Sigmoid colon (tissue), 7 donors: Measurements from ENCODE around the gene F13A1. TPM values are rescaled to one million over a fixed set of nuclear protein-coding genes. Genes with fewer than 3 reads are reported as not detected.

ENCODE experiments used
- DNase-seq: peaks from one replicate; pipeline ENCODE4 v3.0.0-alpha.2; 2019
- H3K27ac ChIP-seq, 4 donors: fragments of 200-600 bp; sonication (generic); one replicate each; pipeline ENCODE4 v1.5.1; 2016 to 2019; ENCODE audit warnings: mild to moderate bottlenecking in 1 of 4
- H3K27me3 ChIP-seq, 3 donors: fragments of 200-600 bp; sonication (generic); one replicate each; pipeline ENCODE4 v1.5.1; 2019; ENCODE audit warnings: mild to moderate bottlenecking in 1 of 3
- H3K36me3 ChIP-seq, 4 donors: fragments of 200-600 bp; sonication (generic); one replicate each; pipeline ENCODE4 v1.5.1; 2016 to 2019
- H3K4me1 ChIP-seq, 4 donors: fragments of 200-600 bp; sonication (generic); one replicate each; pipeline ENCODE4 v1.5.1; 2017 to 2019
- H3K4me3 ChIP-seq, 4 donors: fragments of 200-600 bp; sonication (generic); one replicate each; pipeline ENCODE4 v1.5.1; 2017 to 2019; ENCODE audit warnings: mild to moderate bottlenecking in 2 of 4, moderate library complexity in 1 of 4
- H3K9me3 ChIP-seq, 4 donors: fragments of 200-600 bp in 3 of 4; sonication (generic) in 3 of 4; one replicate each; pipeline versions ENCODE4 v1.5.1 to v1.6.1; 2013 to 2019
- EP300 ChIP-seq, 4 donors: sonication (generic); formaldehyde crosslinking; IDR thresholded peaks; one replicate each; pipeline ENCODE4 v1.6.1; 2017; ENCODE audit warnings: antibody characterized with exemption in 4 of 4
- POLR2A ChIP-seq, 2 donors: fragments of 450-650 bp; IDR thresholded peaks; one replicate each; pipeline ENCODE4 v1.6.1; 2016; ENCODE audit warnings: antibody characterized with exemption in 2 of 2, mild to moderate bottlenecking in 2 of 2, moderate library complexity in 2 of 2
- POLR2AphosphoS5 ChIP-seq, 4 donors: sonication (generic); formaldehyde crosslinking; IDR thresholded peaks; one replicate each; pipeline ENCODE4 v1.6.1; 2017; ENCODE audit warnings: antibody characterized with exemption in 4 of 4
- WGBS, 2 donors: extraction: QIAGEN DNeasy Blood & Tissue Kit; methylation state at CpG; one replicate each; pipeline ENCODE4 v1.1.7; 2013; 5-methylcytosine and 5-hydroxymethylcytosine counted together
- intact Hi-C: fragments of 100-400 bp; cut with DNase I; formaldehyde crosslinking; loops from one replicate; pipeline ENCODE4 v1.15.1; 2023
- polyA plus RNA-seq, 3 donors: library from polyadenylated mRNA; stranded (reverse); fragments of 200-250 nt; gene quantifications; one replicate each; pipeline ENCODE4 v1.2.3, GENCODE V29; 2013
- total RNA-seq, 4 donors: library from RNA; depleted of rRNA; stranded (reverse); fragments of >200 nt; gene quantifications; one replicate each; pipeline ENCODE4 v1.1.0, GENCODE V29; 2016
- TF ChIP-seq, protein P1 (sequence below), 4 experiments: fragments of 450-650 bp in 3 of 4; fragments of 200-600 bp in 1 of 4; IDR thresholded peaks; one replicate each; pipeline ENCODE4 v1.5.1; 2016 to 2019; ENCODE audit warnings: antibody characterized with exemption in 4 of 4, mild to moderate bottlenecking in 3 of 4, moderate library complexity in 2 of 4
- donor health status: healthy with polysubstance abuse.
- donor health status: Bipolar disorder and iron deficiency.
- donor health status: healthy.

The F13A1 gene
- total and polyA plus RNA-seq, 7 donors = 14.1 to 196 (median 47.9) TPM

DNA sequence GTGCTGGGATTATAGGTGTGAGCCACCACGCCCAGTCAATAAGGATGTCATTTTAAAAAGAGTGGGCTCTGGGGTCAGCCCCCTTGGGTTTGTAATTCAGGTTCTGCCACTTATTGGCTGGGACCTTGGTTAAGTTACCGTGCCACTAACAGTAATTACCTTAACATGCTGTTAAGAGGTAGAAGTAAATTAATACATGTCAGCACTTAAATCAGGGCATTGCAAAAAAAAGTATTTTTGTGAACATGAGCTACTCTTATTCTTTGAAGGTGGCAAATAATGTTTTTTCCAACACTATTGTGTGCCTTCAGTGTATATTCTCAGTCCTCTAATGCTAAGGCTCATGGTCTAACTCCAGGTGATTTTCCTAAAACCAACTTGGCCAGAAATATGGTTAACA is 109.5 kb downstream of the F13A1 start:
- no peak for DNase-seq
- intact Hi-C loops = no loop called here
- H3K9me3 ChIP-seq = peaks cover 0 to 7% (median 0%) of the 10 kb centered on the region in 4 donors
- no peaks in the 10 kb centered on the region for H3K4me1 ChIP-seq
- no peak overlapping the region for H3K27ac ChIP-seq
- H3K4me3 ChIP-seq = no peak overlapping the region
- TF ChIP-seq, protein P1, sequence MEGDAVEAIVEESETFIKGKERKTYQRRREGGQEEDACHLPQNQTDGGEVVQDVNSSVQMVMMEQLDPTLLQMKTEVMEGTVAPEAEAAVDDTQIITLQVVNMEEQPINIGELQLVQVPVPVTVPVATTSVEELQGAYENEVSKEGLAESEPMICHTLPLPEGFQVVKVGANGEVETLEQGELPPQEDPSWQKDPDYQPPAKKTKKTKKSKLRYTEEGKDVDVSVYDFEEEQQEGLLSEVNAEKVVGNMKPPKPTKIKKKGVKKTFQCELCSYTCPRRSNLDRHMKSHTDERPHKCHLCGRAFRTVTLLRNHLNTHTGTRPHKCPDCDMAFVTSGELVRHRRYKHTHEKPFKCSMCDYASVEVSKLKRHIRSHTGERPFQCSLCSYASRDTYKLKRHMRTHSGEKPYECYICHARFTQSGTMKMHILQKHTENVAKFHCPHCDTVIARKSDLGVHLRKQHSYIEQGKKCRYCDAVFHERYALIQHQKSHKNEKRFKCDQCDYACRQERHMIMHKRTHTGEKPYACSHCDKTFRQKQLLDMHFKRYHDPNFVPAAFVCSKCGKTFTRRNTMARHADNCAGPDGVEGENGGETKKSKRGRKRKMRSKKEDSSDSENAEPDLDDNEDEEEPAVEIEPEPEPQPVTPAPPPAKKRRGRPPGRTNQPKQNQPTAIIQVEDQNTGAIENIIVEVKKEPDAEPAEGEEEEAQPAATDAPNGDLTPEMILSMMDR (IDR thresholded peaks at IDR 0.05) = no peak
- TF ChIP-seq POLR2AphosphoS5 (IDR thresholded peaks at IDR 0.05) = no peak
- H3K27me3 ChIP-seq = no peaks in the 10 kb centered on the region
- WGBS, 2 donors = 75 to 85% methylated on average over 2 of the region's 2 CpGs
- no peaks in the 10 kb centered on the region for H3K36me3 ChIP-seq

DNA sequence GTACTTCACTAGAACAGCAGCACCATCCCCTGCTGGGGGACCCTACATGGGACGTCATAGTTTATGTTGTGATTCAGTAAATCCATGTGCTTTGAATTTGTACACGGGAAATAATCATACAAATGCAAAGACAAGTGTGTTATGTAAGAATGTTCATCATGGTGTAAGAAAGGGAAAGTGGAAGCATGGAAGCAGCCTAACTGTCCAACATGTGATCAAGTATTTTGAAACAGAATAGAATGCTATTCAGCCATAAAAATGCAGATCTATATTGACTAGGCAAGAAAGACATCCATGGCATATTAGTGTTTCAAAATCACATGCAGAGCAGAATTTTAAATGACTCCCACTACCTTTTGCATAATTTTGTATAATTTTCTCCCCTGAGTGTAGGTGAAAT is 117.6 kb downstream of the F13A1 start:
- intact Hi-C loops = no loop called here
- no peaks in the 10 kb centered on the region for H3K36me3 ChIP-seq
- WGBS, 2 donors = 74 to 85% methylated on average over 2 of the region's 2 CpGs
- DNase-seq = no peak
- no peaks in the 10 kb centered on the region for H3K27me3 ChIP-seq
- no peaks in the 10 kb centered on the region for H3K9me3 ChIP-seq
- no peak overlapping the region for H3K27ac ChIP-seq
- H3K4me3 ChIP-seq = no peak overlapping the region
- TF ChIP-seq EP300 (IDR thresholded peaks at IDR 0.05) (no peak), POLR2AphosphoS5 (IDR thresholded peaks at IDR 0.05) (no peak), POLR2A (IDR thresholded peaks at IDR 0.05) (no peak)
- TF ChIP-seq, protein P1 (IDR thresholded peaks at IDR 0.05) = no peak
- H3K4me1 ChIP-seq = no peaks in the 10 kb centered on the region

- Histone ChIP-seq H3K9me3 (no peaks in the 10 kb centered on the region), H3K27ac (no peak overlapping the region), H3K36me3 (no peaks in the 10 kb centered on the region), H3K27me3 (no peaks in the 10 kb centered on the region), H3K4me3 (no peak overlapping the region), H3K4me1 (no peaks in the 10 kb centered on the region)
- DNase-seq = no peak
- no peak for TF ChIP-seq POLR2A (IDR thresholded peaks at IDR 0.05)
- no peak for TF ChIP-seq EP300 (IDR thresholded peaks at IDR 0.05)
- TF ChIP-seq, protein P1 (IDR thresholded peaks at IDR 0.05) = no peak
- no peak for TF ChIP-seq POLR2AphosphoS5 (IDR thresholded peaks at IDR 0.05)
- 42 to 62% methylated on average over 4 of the region's 4 CpGs for WGBS, 2 donors
- intact Hi-C loops = no loop called here
Measured at GRCh38 chr6:6201200-6201599, 119.3 kb downstream of the F13A1 start.

- Histone ChIP-seq H3K9me3 (no peaks in the 10 kb centered on the region), H3K27me3 (no peaks in the 10 kb centered on the region), H3K4me1 (no peaks in the 10 kb centered on the region), H3K36me3 (no peaks in the 10 kb centered on the region), H3K4me3 (no peak overlapping the region), H3K27ac (no peak overlapping the region)
- TF ChIP-seq POLR2AphosphoS5 (IDR thresholded peaks at IDR 0.05) = no peak
- TF ChIP-seq, protein P1 (IDR thresholded peaks at IDR 0.05) = no peak
- no peak for TF ChIP-seq EP300 (IDR thresholded peaks at IDR 0.05)
- TF ChIP-seq POLR2A (IDR thresholded peaks at IDR 0.05) = no peak
- intact Hi-C loops = no loop called here
- no peak for DNase-seq
- WGBS, 2 donors = 86% methylated on average over 3 of the region's 3 CpGs
Measured at GRCh38 chr6:6199678-6200077, 120.8 kb downstream of the F13A1 start.

DNA sequence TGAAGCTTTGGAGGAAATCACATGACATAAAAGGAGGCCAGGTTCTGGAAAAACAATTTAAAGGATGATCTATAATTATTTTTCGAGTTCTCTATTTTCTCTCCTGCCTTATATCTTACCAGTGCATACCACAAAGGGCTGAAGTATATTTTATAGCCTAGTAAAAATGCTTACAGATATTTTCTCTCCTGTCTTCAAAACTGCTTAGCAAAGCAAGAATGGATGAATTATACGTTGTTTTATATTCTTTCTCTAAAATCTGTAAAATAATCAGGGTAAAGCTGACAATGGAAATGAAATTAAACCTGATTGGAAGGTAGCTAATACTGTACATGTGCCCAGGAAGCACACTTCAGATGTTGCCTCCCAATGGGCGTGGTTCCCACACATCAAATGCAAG is 123.7 kb downstream of the F13A1 start:
- DNase-seq = no peak
- no peaks in the 10 kb centered on the region for H3K36me3 ChIP-seq
- intact Hi-C loops = no loop called here
- H3K4me3 ChIP-seq = no peak overlapping the region
- no peaks in the 10 kb centered on the region for H3K4me1 ChIP-seq
- WGBS, 2 donors = 50 to 71% methylated on average over 3 of the region's 3 CpGs
- TF ChIP-seq, protein P1 (IDR thresholded peaks at IDR 0.05) = no peak
- TF ChIP-seq EP300 (IDR thresholded peaks at IDR 0.05) = no peak
- no peak for TF ChIP-seq POLR2A (IDR thresholded peaks at IDR 0.05)
- TF ChIP-seq POLR2AphosphoS5 (IDR thresholded peaks at IDR 0.05) = no peak
- no peaks in the 10 kb centered on the region for H3K27me3 ChIP-seq
- no peak overlapping the region for H3K27ac ChIP-seq
- no peaks in the 10 kb centered on the region for H3K9me3 ChIP-seq
